ENCODE results near the gene STARD3. TPM values are rescaled to one million over a fixed set of nuclear protein-coding genes. Genes with fewer than 3 reads are reported as not detected.

The STARD3 gene
- total RNA-seq, 1 experiment from 2014 or later, result 47.7 TPM

- Histone ChIP-seq H3K27ac (no peak overlapping the region), H3K36me3 (ENCODE audit: low read depth) (no peaks in the 10 kb centered on the region), H3K9me2 (ENCODE audit: insufficient read depth) (no peaks in the 10 kb centered on the region), H3K4me2 (no peak overlapping the region), H2AFZ (no peak overlapping the region), H3K9me3 (ENCODE audit: insufficient read depth, low read depth) (no peaks in the 10 kb centered on the region), H3F3A (ENCODE audit: insufficient read depth, low read depth) (peaks cover 10% of the 10 kb centered on the region; the same call in 1 of the 2 replicates), H3K27me3 (ENCODE audit: insufficient read depth, low read depth) (no peaks in the 10 kb centered on the region), H4K20me1 (ENCODE audit: insufficient read depth) (peaks cover 6% of the 10 kb centered on the region; the same call in 1 of the 2 replicates), H3K79me2 (ENCODE audit: low read depth) (no peaks in the 10 kb centered on the region), H3K4me3 (no peak overlapping the region), H3K4me1 (replicated peaks; ENCODE audit: insufficient read depth) (no peaks in the 10 kb centered on the region; the same call in 1 of the 2 replicates)
- TF ChIP-seq CTCF (conservative IDR thresholded peaks at IDR 0.05) (no peak), EZH2 (IDR thresholded peaks at IDR 0.05; ENCODE audit: low read depth) (no peak)
- no peak for DNase-seq
- intact Hi-C loops (cut with micrococcal nuclease; ENCODE audit: unreplicated experiment), result no loop called here
- ChIA-PET CTCF (no interaction called here), POLR2A (ENCODE audit: unreplicated experiment) (interaction anchor here (0.6 kb wide), 1 partner anchor 396 kb away, joined by 5 read pairs; no protein-coding TSS in a partner anchor)
- no TSS peak for BruUV-seq (replicated peaks)
These were observed 21.4 kb downstream of the STARD3 start for GRCh38 chr17:39658346-39658745.

- ChIA-PET POLR2A (ENCODE audit: unreplicated experiment) (no interaction called here), CTCF (no interaction called here)
- Histone ChIP-seq H3K4me3 (no peak overlapping the region), H3K9me3 (ENCODE audit: insufficient read depth, low read depth) (no peaks in the 10 kb centered on the region), H3K36me3 (ENCODE audit: low read depth) (no peaks in the 10 kb centered on the region), H3K4me1 (replicated peaks; ENCODE audit: insufficient read depth) (peaks cover 3% of the 10 kb centered on the region), H3K27me3 (ENCODE audit: insufficient read depth, low read depth) (no peaks in the 10 kb centered on the region), H3K4me2 (no peak overlapping the region), H3K9me2 (ENCODE audit: insufficient read depth) (no peaks in the 10 kb centered on the region), H3K79me2 (ENCODE audit: low read depth) (no peaks in the 10 kb centered on the region), H4K20me1 (ENCODE audit: insufficient read depth) (0 out of 2 replicates have a peak, but pooled peaks cover 3% of the 10 kb centered on the region), H3F3A (ENCODE audit: insufficient read depth, low read depth) (peaks cover 12% of the 10 kb centered on the region), H3K27ac (no peak overlapping the region), H2AFZ (no peak overlapping the region)
- TF ChIP-seq EZH2 (IDR thresholded peaks at IDR 0.05; ENCODE audit: low read depth), result no peak
- TF ChIP-seq CTCF (conservative IDR thresholded peaks at IDR 0.05), result no peak
- no peak for DNase-seq
- intact Hi-C loops (cut with micrococcal nuclease; ENCODE audit: unreplicated experiment), result no loop called here
- BruUV-seq (replicated peaks), result no TSS peak
These were observed 21.8 kb downstream of the STARD3 start for GRCh38 chr17:39658760-39659159.

- Histone ChIP-seq H3K4me3 (no peak overlapping the region), H3F3A (ENCODE audit: insufficient read depth, low read depth) (peaks cover 18% of the 10 kb centered on the region), H3K4me2 (no peak overlapping the region), H3K27me3 (ENCODE audit: insufficient read depth, low read depth) (no peaks in the 10 kb centered on the region), H3K79me2 (ENCODE audit: low read depth) (no peaks in the 10 kb centered on the region), H4K20me1 (ENCODE audit: insufficient read depth) (no peaks in the 10 kb centered on the region), H2AFZ (no peak overlapping the region), H3K9me3 (ENCODE audit: insufficient read depth, low read depth) (no peaks in the 10 kb centered on the region), H3K27ac (no peak overlapping the region), H3K4me1 (replicated peaks; ENCODE audit: insufficient read depth) (peaks cover 10% of the 10 kb centered on the region), H3K9me2 (ENCODE audit: insufficient read depth) (no peaks in the 10 kb centered on the region), H3K36me3 (ENCODE audit: low read depth) (no peaks in the 10 kb centered on the region)
- TF ChIP-seq CTCF (conservative IDR thresholded peaks at IDR 0.05), result no peak
- TF ChIP-seq EZH2 (IDR thresholded peaks at IDR 0.05; ENCODE audit: low read depth), result no peak
- CTCF ChIA-PET, result interaction anchor here (0.6 kb wide), 1 partner anchor 26 kb away, joined by 4 read pairs; no protein-coding TSS in a partner anchor
- intact Hi-C loops (cut with micrococcal nuclease; ENCODE audit: unreplicated experiment), result no loop called here
- POLR2A ChIA-PET (ENCODE audit: unreplicated experiment), result no interaction called here
- no peak for DNase-seq
- BruUV-seq (replicated peaks), result no TSS peak
These were observed 22.5 kb downstream of the STARD3 start for GRCh38 chr17:39659279-39660010.

All from PC-9 (cell line).